K562 (cell line): ENCODE results near the gene C1orf174. TPM values are rescaled to one million over a fixed set of nuclear protein-coding genes. Genes with fewer than 3 reads are reported as not detected.
A peak's percentile ranks its signal among the peaks of the same experiment; 100 is the strongest.

Experiments
- CTCFL ChIP-seq: IDR thresholded peaks from 2 replicates; pipeline ENCODE4 v1.6.1; 2011; ENCODE audit warnings: borderline replicate concordance, low read depth, mild to moderate bottlenecking, moderate library complexity, low read length; ENCODE audit not compliant: insufficient read depth, poor library complexity, severe bottlenecking
- DIDO1 ChIP-seq: fragments of 450-650 bp; IDR thresholded peaks from 2 replicates; pipeline ENCODE4 v1.6.1; 2016; ENCODE audit warnings: low read depth, missing biosample characterization, missing genetic modification characterization
- EP300 ChIP-seq: IDR thresholded peaks from 2 replicates; pipeline ENCODE4 v1.6.1; 2012; ENCODE audit warnings: low read length, improper control_type of control experiment
- FOXP1 ChIP-seq: sonication (generic); formaldehyde crosslinking; IDR thresholded peaks from 2 replicates; pipeline ENCODE4 v1.8.0; 2022; ENCODE audit warnings: mild to moderate bottlenecking, missing genetic modification reagents
- HNRNPL ChIP-seq: fragments of 200-400 bp; formaldehyde crosslinking; IDR thresholded peaks from 2 replicates; pipeline ENCODE4 v1.6.1; 2017; ENCODE audit warnings: low read depth, mild to moderate bottlenecking, low read length
- HOXB6 ChIP-seq: fragments of 250-450 bp; sonication (Bioruptor Pico); IDR thresholded peaks from 2 replicates; pipeline ENCODE4 v1.5.1; 2022; ENCODE audit warnings: mild to moderate bottlenecking, borderline replicate concordance
- MXI1 ChIP-seq: IDR thresholded peaks from 2 replicates; pipeline ENCODE4 v1.6.1; 2011; ENCODE audit warnings: low read depth, mild to moderate bottlenecking, improper control_type of control experiment, low read length
- NELFE ChIP-seq: IDR thresholded peaks from 2 replicates; pipeline ENCODE4 v1.6.1; 2011; ENCODE audit warnings: mild to moderate bottlenecking; ENCODE audit not compliant: insufficient read depth, insufficient read length
- RBBP5 ChIP-seq: fragments of 200-600 bp; sonication (generic); IDR thresholded peaks from 2 replicates; pipeline ENCODE4 v1.6.1; 2012; ENCODE audit warnings: borderline replicate concordance, mild to moderate bottlenecking, low read length, control low read depth, inconsistent platforms; ENCODE audit not compliant: insufficient read depth, poor library complexity, severe bottlenecking
- RBM15 ChIP-seq: fragments of 200-400 bp; formaldehyde crosslinking; IDR thresholded peaks from 2 replicates; pipeline ENCODE4 v1.6.1; 2018; ENCODE audit warnings: mild to moderate bottlenecking, low read length, moderate library complexity; ENCODE audit not compliant: insufficient read depth
- RNF2 ChIP-seq: sonication (generic); IDR thresholded peaks from 2 replicates; pipeline ENCODE4 v1.6.1; 2016
- SNRNP70 ChIP-seq: fragments of 200-400 bp; formaldehyde crosslinking; optimal IDR thresholded peaks from 2 replicates; pipeline ENCODE3; 2017; ENCODE audit warnings: low read depth, low read length
- SP1 ChIP-seq: sonication (generic); formaldehyde crosslinking; IDR thresholded peaks from 2 replicates; pipeline ENCODE4 v1.8.1; 2022; ENCODE audit warnings: mild to moderate bottlenecking, missing genetic modification reagents
- U2AF1 ChIP-seq: fragments of 200-400 bp; formaldehyde crosslinking; optimal IDR thresholded peaks from 2 replicates; pipeline ENCODE3; 2017; ENCODE audit warnings: mild to moderate bottlenecking, low read depth, low read length, moderate library complexity
- USF1 ChIP-seq: sonication (generic); formaldehyde crosslinking; IDR thresholded peaks from 2 replicates; pipeline ENCODE4 v1.9.0; 2022; ENCODE audit warnings: mild to moderate bottlenecking, missing genetic modification reagents
- ZNF174 ChIP-seq: fragments of 250-450 bp; sonication (Bioruptor Pico); IDR thresholded peaks from 2 replicates; pipeline ENCODE4 v1.4.0; 2020; ENCODE audit warnings: mild to moderate bottlenecking
- ZNF75A ChIP-seq: fragments of 450-650 bp; formaldehyde crosslinking; IDR thresholded peaks from 2 replicates; pipeline ENCODE4 v1.4.0; 2020; ENCODE audit warnings: mild to moderate bottlenecking
- polyA plus RNA-seq, 8 experiments: library from polyadenylated mRNA; depleted of rRNA in 4 of 8; stranded (reverse) in 5 of 8; unstranded in 3 of 8; fragments of >200 nt; fragmentation: Nextera tagmentation in 2 of 8; fragmentation: Illumina TruSeq in 1 of 8; extraction: Ambion mirVana in 2 of 8; extraction: Trizol in 1 of 8; gene quantifications; 2 replicates each; pipeline versions ENCODE4 v1.2.1 to v1.2.3, GENCODE V29; 2011 to 2014; ENCODE audit warnings: inconsistent platforms in 1 of 8, missing spikeins in 1 of 8
- total RNA-seq, 7 experiments: library from RNA; depleted of rRNA in 6 of 7; stranded (reverse); fragments of >200 nt in 6 of 7; fragmentation: Illumina TruSeq in 2 of 7; extraction: Trizol in 2 of 7; gene quantifications; 2 replicates each; pipeline versions ENCODE4 v1.2.1 to v1.2.3, GENCODE V29; 2011 to 2021; ENCODE audit warnings: low replicate concordance in 1 of 7
- TF ChIP-seq, protein P1 (sequence below): sonication (generic); formaldehyde crosslinking; IDR thresholded peaks from 2 replicates; pipeline ENCODE4 v1.4.0; 2020; ENCODE audit warnings: mild to moderate bottlenecking, missing genetic modification reagents
- TF ChIP-seq, protein P2 (sequence below): fragments of 250-450 bp; sonication (Bioruptor Pico); IDR thresholded peaks from 2 replicates; pipeline ENCODE4 v1.4.0; 2020; ENCODE audit warnings: mild to moderate bottlenecking

Gene C1orf174
- total and polyA plus RNA-seq, 9 of the 15 experiments (the other 6 are each of a cell fraction or from before 2014, with no cell fraction given): 38.5 to 64.9 (median 45.4) TPM

GRCh38 chr1:3856923-3857790 is 42.9 kb downstream of the C1orf174 start, which contains the start of the genes CEP104 and DFFB (continued):
- TF ChIP-seq, protein P1, sequence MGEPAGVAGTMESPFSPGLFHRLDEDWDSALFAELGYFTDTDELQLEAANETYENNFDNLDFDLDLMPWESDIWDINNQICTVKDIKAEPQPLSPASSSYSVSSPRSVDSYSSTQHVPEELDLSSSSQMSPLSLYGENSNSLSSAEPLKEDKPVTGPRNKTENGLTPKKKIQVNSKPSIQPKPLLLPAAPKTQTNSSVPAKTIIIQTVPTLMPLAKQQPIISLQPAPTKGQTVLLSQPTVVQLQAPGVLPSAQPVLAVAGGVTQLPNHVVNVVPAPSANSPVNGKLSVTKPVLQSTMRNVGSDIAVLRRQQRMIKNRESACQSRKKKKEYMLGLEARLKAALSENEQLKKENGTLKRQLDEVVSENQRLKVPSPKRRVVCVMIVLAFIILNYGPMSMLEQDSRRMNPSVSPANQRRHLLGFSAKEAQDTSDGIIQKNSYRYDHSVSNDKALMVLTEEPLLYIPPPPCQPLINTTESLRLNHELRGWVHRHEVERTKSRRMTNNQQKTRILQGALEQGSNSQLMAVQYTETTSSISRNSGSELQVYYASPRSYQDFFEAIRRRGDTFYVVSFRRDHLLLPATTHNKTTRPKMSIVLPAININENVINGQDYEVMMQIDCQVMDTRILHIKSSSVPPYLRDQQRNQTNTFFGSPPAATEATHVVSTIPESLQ: peak; percentile 84; the same call in 1 of the 2 replicates
- TF ChIP-seq ZNF75A (CRISPR knock-in tag) (no peak), FOXP1 (no peak; the same call in 1 of the 2 replicates), NELFE (no peak), U2AF1 (peak; percentile 28), CTCFL (peak; percentile 90), RNF2 (peak; percentile 62; the same call in 1 of the 2 replicates), MXI1 (no peak), DIDO1 (tag) (peak; percentile 61), HOXB6 (CRISPR knock-in tag) (no peak), EP300 (no peak), RBM15 (no peak), RBBP5 (peak; percentile 85), HNRNPL (peak; percentile 90), SNRNP70 (no peak), ZNF174 (CRISPR knock-in tag) (no peak), SP1 (CRISPR knock-in tag) (0 out of 2 replicates have a peak, but pooled peaks have one; percentile 28), USF1 (peak; percentile 20; the same call in 1 of the 2 replicates)
- TF ChIP-seq, protein P2, sequence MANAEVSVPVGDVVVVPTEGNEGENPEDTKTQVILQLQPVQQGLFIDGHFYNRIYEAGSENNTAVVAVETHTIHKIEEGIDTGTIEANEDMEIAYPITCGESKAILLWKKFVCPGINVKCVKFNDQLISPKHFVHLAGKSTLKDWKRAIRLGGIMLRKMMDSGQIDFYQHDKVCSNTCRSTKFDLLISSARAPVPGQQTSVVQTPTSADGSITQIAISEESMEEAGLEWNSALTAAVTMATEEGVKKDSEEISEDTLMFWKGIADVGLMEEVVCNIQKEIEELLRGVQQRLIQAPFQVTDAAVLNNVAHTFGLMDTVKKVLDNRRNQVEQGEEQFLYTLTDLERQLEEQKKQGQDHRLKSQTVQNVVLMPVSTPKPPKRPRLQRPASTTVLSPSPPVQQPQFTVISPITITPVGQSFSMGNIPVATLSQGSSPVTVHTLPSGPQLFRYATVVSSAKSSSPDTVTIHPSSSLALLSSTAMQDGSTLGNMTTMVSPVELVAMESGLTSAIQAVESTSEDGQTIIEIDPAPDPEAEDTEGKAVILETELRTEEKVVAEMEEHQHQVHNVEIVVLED: peak; percentile 46; the same call in 1 of the 2 replicates
